SK-N-DZ (cell line): Measurements from ENCODE around the gene CYGB.
"Not testable (repeated sequence)": the region's sequence is repeated elsewhere in the genome, so short reads cannot be mapped to it uniquely, and the experiment has no call there.

ENCODE experiments used
- DNase-seq: peaks from one replicate; pipeline ENCODE4 v3.0.0-alpha.2; 2015; ENCODE audit warnings: low spot score

Gene CYGB

DNA sequence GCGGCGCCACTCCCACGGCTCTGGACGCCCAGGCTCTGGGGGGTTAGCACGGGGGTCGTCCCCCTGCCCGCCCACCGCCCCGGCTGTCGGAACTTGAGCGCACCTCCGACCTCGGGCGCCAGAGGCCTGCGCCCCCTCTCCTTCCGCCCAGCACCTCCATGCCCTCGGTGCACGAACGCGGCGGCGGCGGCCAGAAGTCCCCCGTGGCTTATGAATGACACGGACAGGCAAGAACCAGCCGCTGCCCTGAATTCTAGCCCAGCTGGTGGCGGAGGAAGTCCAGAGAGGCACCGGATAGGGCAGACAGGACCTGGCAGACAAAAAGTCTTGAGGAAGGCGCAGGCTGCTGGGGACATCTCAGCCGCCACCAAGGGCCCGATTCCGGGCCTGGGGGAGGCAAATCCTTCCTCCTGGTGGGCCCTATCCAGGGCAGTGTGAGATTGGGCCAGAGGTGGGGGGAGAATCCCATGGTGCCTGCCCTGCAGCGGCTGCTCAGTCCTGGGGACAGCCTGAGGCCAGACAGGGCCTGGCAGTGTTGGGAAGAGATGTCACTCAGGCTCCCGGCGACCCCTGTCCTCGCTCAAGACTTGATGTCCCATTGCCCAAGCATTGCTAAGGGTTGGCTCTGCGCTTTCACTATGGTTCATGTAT lies 897 bp upstream of the CYGB start:
- DNase-seq = no peak

GRCh38 chr17:76537288-76537577 lies 276 bp downstream of the CYGB start:
- no peak for DNase-seq

DNA sequence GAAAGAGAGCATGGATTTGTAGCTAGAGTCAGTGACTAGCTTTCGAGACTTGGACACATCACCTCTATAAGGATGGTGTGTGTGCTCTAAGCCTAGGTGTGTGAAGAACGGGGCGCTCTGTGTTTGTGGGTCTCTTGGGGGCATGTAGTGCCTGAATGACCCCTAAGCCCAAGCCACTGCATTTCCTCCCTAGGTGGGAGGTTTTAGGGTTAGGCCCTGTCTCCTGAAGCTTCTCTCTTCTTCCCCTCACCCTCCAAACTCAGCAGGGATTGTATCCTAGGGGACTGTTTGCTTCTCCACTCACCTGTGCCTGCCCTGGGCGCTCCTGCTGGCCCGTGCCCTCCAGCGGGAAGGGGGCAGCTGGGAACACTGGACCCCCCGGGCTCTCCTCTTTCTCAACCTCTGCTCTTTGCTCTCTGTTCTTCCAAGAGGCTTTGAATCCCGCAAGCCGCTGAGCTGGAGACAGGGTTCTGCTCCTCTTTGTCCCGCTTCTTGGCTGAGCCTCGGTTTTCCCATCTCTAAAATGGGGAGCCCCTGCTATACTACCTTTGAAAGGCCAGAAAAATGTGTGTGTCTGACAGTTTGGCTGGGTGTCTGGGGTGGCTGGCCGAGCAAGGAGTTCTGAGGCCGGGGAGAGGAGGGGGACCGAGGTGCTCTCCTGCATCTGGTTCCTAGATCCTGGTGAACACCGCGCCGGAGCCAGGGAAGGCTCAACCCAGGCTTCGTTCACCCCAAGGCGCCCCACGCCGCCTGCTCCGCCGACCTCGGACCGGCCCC lies 810 bp downstream of the CYGB start:
- DNase-seq = no peak

DNA sequence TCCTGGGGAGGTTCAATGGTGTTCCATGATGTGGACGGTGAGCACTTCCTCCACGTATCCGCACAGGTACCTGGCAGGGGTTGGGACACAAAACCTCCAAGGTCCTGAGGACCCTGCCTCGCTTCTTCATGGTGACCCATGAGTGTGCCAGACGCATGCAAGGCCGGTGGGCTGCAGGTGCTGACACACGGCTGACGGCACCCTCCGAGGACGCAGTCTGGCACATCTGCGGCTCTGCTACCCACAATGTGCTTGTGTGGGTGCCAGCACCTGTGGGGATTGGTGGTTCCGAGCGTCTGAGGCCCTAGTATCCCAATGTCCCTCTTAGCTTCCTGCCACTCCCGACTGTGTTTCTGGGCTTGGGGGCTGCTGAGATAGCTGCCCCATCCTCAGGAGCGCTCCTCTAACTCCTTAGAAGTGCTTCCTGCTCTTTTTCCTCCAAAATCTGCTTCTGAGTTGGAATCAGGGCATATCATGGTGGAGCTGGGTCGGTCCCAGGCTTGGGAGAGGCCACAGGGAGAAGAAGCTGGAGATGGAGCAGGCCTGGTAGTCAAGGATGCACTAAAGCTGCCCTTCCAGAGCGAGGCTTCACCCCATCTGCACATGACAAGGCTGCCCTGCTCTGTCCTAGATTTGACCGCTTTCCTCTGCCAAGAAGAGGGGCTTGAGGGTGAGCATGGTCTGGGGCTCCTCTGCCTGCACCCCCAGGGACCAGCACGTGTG lies 1.6 kb downstream of the CYGB start:
- DNase-seq = no peak

GRCh38 chr17:76534831-76535732 lies 2.4 kb downstream of the CYGB start:
- DNase-seq = no peak

GRCh38 chr17:76533640-76534359 lies 3.7 kb downstream of the CYGB start:
- DNase-seq = not testable (repeated sequence)

GRCh38 chr17:76532072-76532651 lies 5.3 kb downstream of the CYGB start:
- no peak for DNase-seq

DNA sequence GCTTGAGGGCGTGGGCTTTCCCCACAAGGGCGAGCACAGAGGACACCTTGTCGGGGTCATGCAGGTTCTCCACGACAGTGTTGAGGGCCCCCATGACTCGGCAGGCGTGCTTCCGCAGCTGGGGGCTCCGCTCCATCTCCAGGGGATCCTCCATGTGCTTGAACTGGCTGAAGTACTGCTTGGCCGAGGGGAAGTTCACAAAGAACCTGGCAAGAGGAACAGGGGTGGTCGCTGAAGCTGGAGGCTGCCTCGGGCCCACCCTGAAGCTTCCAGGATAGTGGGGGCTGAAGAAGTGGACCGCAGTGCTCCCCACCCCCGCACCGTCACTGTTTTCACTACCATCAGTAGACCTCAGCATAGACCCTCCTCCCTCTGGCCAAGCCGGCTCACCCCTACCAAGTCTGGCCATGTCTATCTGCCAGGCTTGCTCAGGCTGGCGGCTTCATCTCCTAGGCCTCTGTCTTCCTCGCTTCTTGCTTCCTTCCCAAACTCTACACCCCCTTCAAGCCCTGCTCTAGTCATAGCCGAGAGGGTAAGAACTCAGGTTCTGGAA lies 5.9 kb downstream of the CYGB start:
- no peak for DNase-seq

DNA sequence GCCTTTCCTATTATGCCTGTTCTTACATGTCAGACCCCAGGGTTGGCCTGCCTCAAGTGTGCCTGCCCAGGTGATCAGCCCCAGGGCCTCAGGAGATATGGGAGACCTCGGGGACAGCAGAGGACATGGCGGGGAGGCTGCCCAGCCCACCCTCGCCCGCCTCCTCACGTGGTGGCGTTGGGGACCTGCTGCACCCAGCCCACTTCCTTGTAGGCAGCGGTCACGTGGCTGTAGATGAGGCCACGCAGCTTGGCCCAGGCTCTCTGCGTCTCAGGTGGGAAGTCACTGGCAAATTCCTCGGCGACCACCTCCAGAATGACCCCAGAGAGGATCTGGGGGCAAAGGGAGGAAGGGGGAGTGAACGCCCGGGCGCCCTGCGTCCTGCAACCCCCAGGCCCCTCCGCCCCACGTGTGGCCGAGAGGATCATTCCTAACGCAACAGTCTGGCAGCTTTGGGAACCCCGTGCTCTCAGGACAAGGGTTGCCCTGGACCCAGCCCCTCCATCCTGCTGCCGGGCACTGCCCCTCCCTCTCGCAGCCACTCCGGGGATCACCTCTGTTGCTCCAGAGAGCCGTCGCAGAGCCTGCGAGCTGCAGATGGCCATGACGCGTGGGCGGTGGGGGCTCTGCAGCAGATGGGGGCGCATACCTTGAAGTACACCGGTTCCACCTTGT lies 6.6 kb downstream of the CYGB start:
- DNase-seq = no peak

GRCh38 chr17:76530095-76530723 lies 7.3 kb downstream of the CYGB start:
- no peak for DNase-seq

DNA sequence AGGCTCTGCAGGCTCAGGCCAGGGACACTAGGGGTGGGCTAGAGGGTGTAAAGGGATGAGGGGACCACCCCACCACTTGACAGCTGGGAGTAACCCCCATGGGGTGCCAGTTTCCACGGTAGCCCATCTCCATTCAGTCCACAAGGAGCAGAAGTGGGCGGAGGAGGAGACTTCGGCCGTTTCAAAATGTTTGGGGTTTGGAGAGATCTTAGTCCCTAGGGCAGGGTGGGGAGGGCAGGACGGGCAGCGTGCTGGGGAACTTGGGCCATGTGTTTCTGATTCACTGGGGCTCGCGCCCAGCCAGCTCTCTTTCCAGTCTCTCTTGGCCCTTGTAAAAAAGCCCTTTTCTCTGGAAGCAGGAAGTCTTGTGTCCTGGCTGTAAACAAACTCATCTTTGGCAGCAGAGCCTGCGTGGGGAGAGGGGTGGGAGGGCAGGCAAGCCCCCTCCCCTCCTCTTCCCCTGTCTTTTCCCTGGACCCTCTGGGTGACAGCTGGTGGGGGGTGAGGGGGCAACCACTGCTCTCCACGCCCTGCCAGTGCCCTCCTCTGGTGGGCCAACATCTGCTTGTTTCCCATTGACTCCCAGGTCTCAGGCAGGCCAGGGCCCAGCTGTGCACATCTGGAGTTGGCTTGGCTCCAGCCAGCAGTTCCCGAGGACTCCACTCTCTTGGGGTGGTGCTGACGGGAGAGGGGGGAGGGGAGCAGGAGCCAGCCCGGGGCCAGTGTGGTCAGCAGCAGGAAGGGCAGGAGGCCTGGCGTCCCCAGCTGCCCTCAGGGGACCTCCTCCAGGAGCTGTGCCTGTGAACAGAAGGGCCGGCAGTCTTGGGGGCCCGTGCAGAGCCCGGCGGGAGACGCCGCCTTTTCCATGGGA lies 8.1 kb downstream of the CYGB start:
- DNase-seq = no peak

DNA sequence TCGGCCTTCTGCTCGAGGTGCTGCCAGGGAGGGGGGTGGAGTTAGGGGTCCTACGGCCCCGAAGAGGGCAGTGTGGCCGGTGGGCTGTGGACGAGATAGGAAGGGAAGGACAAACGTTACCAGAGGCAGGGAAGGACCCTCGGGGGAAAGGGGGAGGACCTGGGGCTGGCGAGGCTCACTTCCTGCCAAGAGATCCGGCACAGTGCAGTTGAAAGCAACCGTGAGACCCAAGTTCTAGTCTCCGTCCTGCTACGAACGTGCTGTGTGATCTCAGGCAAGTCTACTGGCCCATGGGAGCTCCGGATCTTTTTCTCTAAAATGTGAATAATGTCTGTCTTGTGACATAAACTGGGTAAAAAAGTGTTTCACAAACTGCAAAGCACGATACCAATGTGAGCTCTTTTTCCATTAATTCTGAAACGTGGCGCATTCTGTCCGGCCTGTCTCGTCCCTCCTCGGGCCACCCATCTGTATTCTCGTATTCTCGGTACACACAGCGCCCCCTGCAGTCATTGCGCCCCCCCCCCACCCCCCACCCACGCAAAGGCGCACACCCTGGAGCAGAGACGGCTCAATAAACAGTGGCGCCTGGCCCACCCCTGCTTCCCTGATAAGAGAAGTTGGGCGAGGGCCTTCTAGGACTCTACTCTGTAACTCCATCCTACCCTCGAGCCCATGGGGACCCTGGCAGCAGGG lies 8.8 kb downstream of the CYGB start:
- no peak for DNase-seq

GRCh38 chr17:76528156-76528527 lies 9.4 kb downstream of the CYGB start:
- no peak for DNase-seq

GRCh38 chr17:76527430-76528111 lies 9.9 kb downstream of the CYGB start:
- DNase-seq = no peak

GRCh38 chr17:76527016-76527415 lies 10.5 kb downstream of the CYGB start:
- DNase-seq = not testable (repeated sequence)

DNA sequence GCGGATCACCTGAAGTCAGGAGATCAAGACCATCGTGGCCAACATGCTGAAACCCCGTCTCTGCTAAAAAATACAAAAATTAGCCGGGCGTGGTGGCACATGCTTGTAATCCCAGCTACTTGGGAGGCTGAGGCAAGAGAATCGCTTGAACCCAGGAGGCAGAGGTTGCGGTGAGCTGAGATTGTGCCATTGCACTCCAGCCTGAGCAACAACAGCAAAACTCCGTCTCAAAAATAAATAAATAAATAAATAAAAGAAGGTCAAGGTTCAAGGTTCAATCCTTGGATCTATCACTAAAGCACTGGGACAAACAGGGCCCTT lies 12.0 kb downstream of the CYGB start:
- DNase-seq = not testable (repeated sequence)
